ENCODE data around the gene SOST. TPM values are rescaled to one million over a fixed set of nuclear protein-coding genes. Genes with fewer than 3 reads are reported as not detected.

The SOST gene
- polyA plus RNA-seq, 1 donor from 2014 or later = not detected

DNA sequence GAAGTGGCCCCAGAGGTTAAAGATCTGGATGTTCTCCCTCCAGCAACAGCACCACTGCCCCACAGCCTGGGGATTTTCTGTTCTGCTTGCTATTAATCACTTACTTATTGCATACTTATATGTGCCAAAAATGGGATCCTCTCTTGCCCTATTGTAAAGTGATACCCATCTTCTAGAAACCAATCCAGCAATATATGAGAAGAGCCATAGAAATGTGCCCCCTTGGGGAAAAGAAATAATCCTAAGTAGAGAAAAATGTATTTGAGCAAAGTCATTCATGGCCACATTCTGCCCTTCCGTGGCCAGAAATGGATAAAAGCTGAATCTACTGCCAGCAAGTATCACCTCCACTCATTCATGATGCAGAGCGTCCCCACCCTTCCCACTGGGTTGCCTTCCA lies 20.9 kb downstream of the SOST start:
- peaks cover 16% of the 10 kb centered on the region for H3K27me3 Mint-ChIP-seq
- no peak overlapping the region for H3K27ac Mint-ChIP-seq
- peaks cover 0 to 8% (median 3%) of the 10 kb centered on the region in 3 donors for H3K9me3 Mint-ChIP-seq
- H3K36me3 Mint-ChIP-seq = peaks cover 5% of the 10 kb centered on the region
- no peaks in the 10 kb centered on the region for H3K4me1 Mint-ChIP-seq
- no peak overlapping the region for H3K4me3 Mint-ChIP-seq

DNA sequence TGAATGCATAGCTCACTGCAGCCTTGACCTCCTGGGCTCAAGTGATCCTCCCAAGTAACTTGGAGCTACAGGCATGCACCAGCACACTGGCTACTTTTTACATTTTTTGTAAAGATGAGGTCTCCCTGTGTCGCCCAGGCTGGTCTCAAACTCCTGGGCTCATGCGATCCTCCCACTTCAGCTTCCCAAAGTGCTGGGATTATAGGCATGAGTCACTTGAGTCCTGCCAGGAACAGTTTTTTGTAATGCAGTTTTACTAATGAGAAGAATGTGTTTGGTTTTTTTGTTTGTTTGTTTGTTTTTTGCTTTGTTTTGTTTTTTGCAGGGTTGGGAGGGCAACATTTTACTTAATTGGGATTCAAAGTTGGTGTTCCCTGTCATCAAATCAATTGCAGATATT lies 22.2 kb downstream of the SOST start:
- Mint-ChIP-seq H3K9me3 (peaks cover 0 to 8% (median 0%) of the 10 kb centered on the region in 3 donors), H3K4me3 (no peak overlapping the region), H3K4me1 (no peaks in the 10 kb centered on the region), H3K27ac (peak overlapping the region in 1 of 3 donors; percentile 51), H3K27me3 (peaks cover 15% of the 10 kb centered on the region), H3K36me3 (peaks cover 5% of the 10 kb centered on the region)

DNA sequence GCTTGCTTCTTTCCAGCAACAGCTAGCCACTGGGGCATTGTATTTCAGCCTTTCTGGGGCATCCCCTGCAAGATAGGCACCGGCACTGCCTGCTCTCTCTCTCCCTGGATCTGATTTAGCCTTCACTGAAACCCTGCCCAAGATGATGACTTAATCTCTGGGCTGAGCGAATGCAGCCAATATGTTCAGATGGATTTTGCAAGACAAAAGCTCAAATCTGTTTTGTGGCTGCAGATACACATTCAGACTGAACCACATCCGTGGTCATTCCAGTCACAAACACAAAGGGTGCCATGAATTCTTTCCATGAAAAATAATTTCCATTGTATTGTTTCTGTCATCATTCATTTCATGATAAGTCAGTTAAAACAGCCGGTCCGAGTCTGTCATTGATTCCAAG lies 24.2 kb downstream of the SOST start:
- Mint-ChIP-seq H3K4me3 (no peak overlapping the region), H3K4me1 (no peaks in the 10 kb centered on the region), H3K27me3 (peaks cover 12% of the 10 kb centered on the region), H3K9me3 (peaks cover 0 to 8% (median 1%) of the 10 kb centered on the region in 3 donors), H3K36me3 (peaks cover 5% of the 10 kb centered on the region), H3K27ac (no peak overlapping the region)

DNA sequence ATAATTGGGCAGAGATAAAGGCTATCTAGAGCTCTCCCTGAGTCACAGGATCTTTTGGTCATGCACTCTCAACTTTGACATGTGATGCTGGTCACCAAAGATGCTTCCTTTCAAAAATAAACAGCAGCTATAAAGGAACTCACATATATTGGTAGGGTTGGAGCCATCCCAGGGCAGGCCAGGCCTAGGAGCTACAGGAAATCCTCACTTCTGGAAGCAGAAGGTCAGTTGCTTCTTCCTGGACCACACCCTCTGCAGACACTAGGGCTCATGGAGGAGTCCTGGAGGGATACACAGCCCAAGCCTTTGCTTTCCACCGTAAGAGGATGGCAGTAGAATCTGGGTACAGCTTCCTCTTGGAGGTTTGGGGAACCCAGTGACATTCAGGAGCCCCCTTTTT lies 24.6 kb downstream of the SOST start:
- H3K9me3 Mint-ChIP-seq = peaks cover 0 to 8% (median 1%) of the 10 kb centered on the region in 3 donors
- H3K4me3 Mint-ChIP-seq = no peak overlapping the region
- peaks cover 11% of the 10 kb centered on the region for H3K27me3 Mint-ChIP-seq
- no peak overlapping the region for H3K27ac Mint-ChIP-seq
- H3K36me3 Mint-ChIP-seq = peaks cover 5% of the 10 kb centered on the region
- no peaks in the 10 kb centered on the region for H3K4me1 Mint-ChIP-seq

- peaks cover 9% of the 10 kb centered on the region for H3K27me3 Mint-ChIP-seq
- no peaks in the 10 kb centered on the region for H3K4me1 Mint-ChIP-seq
- H3K36me3 Mint-ChIP-seq = peaks cover 5% of the 10 kb centered on the region
- peaks cover 0 to 8% (median 1%) of the 10 kb centered on the region in 3 donors for H3K9me3 Mint-ChIP-seq
- no peak overlapping the region for H3K27ac Mint-ChIP-seq
- no peak overlapping the region for H3K4me3 Mint-ChIP-seq
Observed at GRCh38 chr17:43732958-43733357, 25.6 kb downstream of the SOST start.

GRCh38 chr17:43728081-43728480 lies 30.5 kb downstream of the SOST start:
- no peak overlapping the region for H3K27ac Mint-ChIP-seq
- peaks cover 0 to 1% (median under 1%) of the 10 kb centered on the region in 3 donors for H3K9me3 Mint-ChIP-seq
- peaks cover 2% of the 10 kb centered on the region for H3K36me3 Mint-ChIP-seq
- peaks cover 2% of the 10 kb centered on the region for H3K27me3 Mint-ChIP-seq
- H3K4me1 Mint-ChIP-seq = no peaks in the 10 kb centered on the region
- no peak overlapping the region for H3K4me3 Mint-ChIP-seq

GRCh38 chr17:43723697-43724359 lies 34.8 kb downstream of the SOST start:
- Mint-ChIP-seq H3K27ac (peak overlapping the region in 1 of 3 donors; percentile 23), H3K4me3 (peak overlapping the region in 1 of 4 donors; percentile 42), H3K36me3 (no peaks in the 10 kb centered on the region)

GRCh38 chr17:43722870-43723665 lies 35.5 kb downstream of the SOST start:
- Mint-ChIP-seq H3K36me3 (no peaks in the 10 kb centered on the region), H3K27me3 (no peaks in the 10 kb centered on the region), H3K4me1 (peaks cover 6 to 10% (median 8%) of the 10 kb centered on the region in 3 donors), H3K9me3 (no peaks in the 10 kb centered on the region), H3K27ac (no peak overlapping the region), H3K4me3 (peak overlapping the region in 1 of 4 donors; percentile 57)

More at GRCh38 chr17:43723697-43724359, 34.8 kb downstream of the SOST start:
- H3K9me3 Mint-ChIP-seq = no peaks in the 10 kb centered on the region
- peaks cover 6 to 8% (median 7%) of the 10 kb centered on the region in 3 donors for H3K4me1 Mint-ChIP-seq
- H3K27me3 Mint-ChIP-seq = no peaks in the 10 kb centered on the region

DNA sequence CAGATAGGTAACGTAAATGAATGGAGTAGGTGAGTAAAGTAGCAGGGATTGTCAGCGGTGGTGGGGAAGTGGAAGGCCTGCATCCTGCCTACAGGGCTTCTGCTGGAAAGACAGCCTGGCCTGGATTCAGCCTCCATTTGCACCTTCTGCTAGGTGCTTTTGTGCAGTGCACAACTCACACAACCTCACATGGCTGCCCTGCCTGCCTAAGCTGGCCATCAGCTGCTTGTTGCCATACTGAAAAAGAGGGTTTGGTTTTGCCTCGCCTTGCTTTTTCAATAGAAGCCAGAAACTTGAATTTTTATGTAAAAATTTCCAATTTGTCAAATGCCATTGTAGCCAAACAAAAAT lies 36.3 kb downstream of the SOST start:
- H3K4me3 Mint-ChIP-seq = peak overlapping the region in 1 of 4 donors; percentile 90
- H3K4me1 Mint-ChIP-seq = peaks cover 6 to 10% (median 8%) of the 10 kb centered on the region in 3 donors
- no peak overlapping the region for H3K27ac Mint-ChIP-seq
- H3K9me3 Mint-ChIP-seq = no peaks in the 10 kb centered on the region
- no peaks in the 10 kb centered on the region for H3K27me3 Mint-ChIP-seq
- no peaks in the 10 kb centered on the region for H3K36me3 Mint-ChIP-seq

GRCh38 chr17:43721537-43722268 lies 36.9 kb downstream of the SOST start:
- Mint-ChIP-seq H3K9me3 (no peaks in the 10 kb centered on the region), H3K27me3 (no peaks in the 10 kb centered on the region), H3K36me3 (no peaks in the 10 kb centered on the region)

DNA sequence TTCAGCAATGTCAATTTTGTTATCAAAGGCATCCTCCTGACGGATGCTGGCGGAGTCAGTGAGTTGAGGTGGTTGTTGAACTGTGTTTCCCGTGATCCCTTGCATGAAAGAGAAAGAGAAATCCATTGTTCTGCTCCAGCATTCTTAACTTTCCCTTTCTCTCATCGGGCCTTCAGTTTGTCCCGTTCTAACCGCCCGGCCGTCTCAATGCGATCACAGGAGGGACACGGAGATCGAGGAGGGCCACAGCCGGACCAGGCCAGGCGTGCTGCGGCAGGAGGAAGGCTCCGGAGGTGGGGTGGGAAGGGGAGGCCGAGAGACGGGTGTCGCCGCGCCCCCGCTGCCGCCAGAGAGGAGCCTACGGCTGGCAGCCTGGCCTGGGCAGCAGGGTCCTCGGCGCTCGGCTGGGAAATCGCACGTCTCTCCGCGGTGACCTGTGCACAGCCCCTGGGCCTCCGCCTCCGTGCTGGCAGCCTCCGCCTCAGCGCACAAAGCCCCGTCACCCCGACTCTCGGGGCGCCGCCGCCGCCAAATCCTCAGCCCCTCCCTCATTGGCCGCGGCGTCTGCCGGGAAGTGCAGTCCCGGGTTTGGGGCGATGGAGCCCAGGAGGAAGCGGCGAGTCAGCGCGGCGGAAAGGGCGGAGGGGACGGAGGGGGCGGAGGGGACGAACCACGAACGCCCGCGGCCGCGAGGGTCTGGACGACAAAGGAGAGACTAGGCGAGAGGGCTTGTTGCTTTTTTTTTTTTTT lies 38.1 kb downstream of the SOST start:
- H3K27ac Mint-ChIP-seq = peak overlapping the region; percentile 85 to 97 (median 86)
- H3K9me3 Mint-ChIP-seq = no peaks in the 10 kb centered on the region
- peak overlapping the region; percentile 90 to 100 (median 96) for H3K4me3 Mint-ChIP-seq
- H3K4me1 Mint-ChIP-seq = peaks cover 6 to 10% (median 8%) of the 10 kb centered on the region in 3 donors
- H3K36me3 Mint-ChIP-seq = no peaks in the 10 kb centered on the region
- no peaks in the 10 kb centered on the region for H3K27me3 Mint-ChIP-seq

More at GRCh38 chr17:43721537-43722268, 36.9 kb downstream of the SOST start:
- Mint-ChIP-seq H3K27ac (peak overlapping the region in 2 of 3 donors; percentile 85 to 97), H3K4me1 (peaks cover 6 to 10% (median 8%) of the 10 kb centered on the region in 3 donors), H3K4me3 (peak overlapping the region; percentile 90 to 100 (median 92))

GRCh38 chr17:43719578-43719977 lies 39.0 kb downstream of the SOST start:
- no peaks in the 10 kb centered on the region for H3K36me3 Mint-ChIP-seq
- H3K4me1 Mint-ChIP-seq = peaks cover 6 to 13% (median 8%) of the 10 kb centered on the region in 3 donors
- no peaks in the 10 kb centered on the region for H3K9me3 Mint-ChIP-seq
- H3K27ac Mint-ChIP-seq = peak overlapping the region in 1 of 3 donors; percentile 85
- H3K27me3 Mint-ChIP-seq = no peaks in the 10 kb centered on the region
- H3K4me3 Mint-ChIP-seq = peak overlapping the region; percentile 90 to 100 (median 96)

- Mint-ChIP-seq H3K27ac (peak overlapping the region in 2 of 3 donors; percentile 19 to 82), H3K4me3 (peak overlapping the region in 1 of 4 donors; percentile 79), H3K27me3 (peaks cover 5% of the 10 kb centered on the region), H3K9me3 (no peaks in the 10 kb centered on the region), H3K36me3 (no peaks in the 10 kb centered on the region), H3K4me1 (peaks cover 9 to 19% (median 15%) of the 10 kb centered on the region in 3 donors)
Observed at GRCh38 chr17:43718544-43718943, 40.0 kb downstream of the SOST start.

DNA sequence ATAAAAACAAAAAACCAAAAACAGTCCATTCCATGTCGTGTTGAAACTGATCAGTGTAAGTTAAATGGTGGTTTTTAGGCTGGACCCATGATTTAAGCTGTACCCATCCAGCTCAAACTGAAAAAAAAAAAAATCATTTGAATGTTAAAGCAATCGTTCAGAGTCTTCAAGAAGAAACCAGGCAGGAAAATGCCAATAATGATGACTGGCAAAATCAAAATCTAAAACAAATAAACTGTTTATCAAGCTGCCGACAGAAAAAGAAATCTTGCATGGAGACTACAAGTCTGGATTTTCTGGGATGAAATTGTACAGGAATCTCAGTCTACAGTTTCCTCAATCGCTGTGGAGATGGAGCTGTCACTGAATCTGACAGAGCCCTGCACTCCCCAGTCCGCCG lies 40.7 kb downstream of the SOST start:
- Mint-ChIP-seq H3K36me3 (no peaks in the 10 kb centered on the region), H3K27me3 (peaks cover 9% of the 10 kb centered on the region), H3K4me1 (peaks cover 13 to 19% (median 19%) of the 10 kb centered on the region in 3 donors), H3K9me3 (no peaks in the 10 kb centered on the region), H3K4me3 (peak overlapping the region in 1 of 4 donors; percentile 79), H3K27ac (peak overlapping the region in 1 of 3 donors; percentile 82)

Data from IgD-negative memory B cell (primary cell).